SU-DHL-6 (cell line): ENCODE measurements around the gene KCNJ16.

Experiments
- H2AFZ ChIP-seq: fragments of 200-600 bp; sonication (generic); 2 replicates; pipeline ENCODE4 v1.6.1; 2014; ENCODE audit warnings: low read depth, mild to moderate bottlenecking, moderate library complexity, mixed read lengths, antibody characterized with exemption, low read length; ENCODE audit not compliant: severe bottlenecking
- H3F3A ChIP-seq: fragments of 200-600 bp; shearing (Covaris generic); 2 replicates; pipeline ENCODE4 v1.6.0; 2016; ENCODE audit warnings: antibody characterized with exemption, mild to moderate bottlenecking; ENCODE audit not compliant: insufficient read depth
- H3K27ac ChIP-seq: fragments of 200-600 bp; sonication (generic); 2 replicates; pipeline ENCODE4 v1.5.1; 2016; ENCODE audit warnings: low read depth, mild to moderate bottlenecking, low read length, moderate library complexity, mixed read lengths
- H3K27me3 ChIP-seq: fragments of 200-600 bp; sonication (generic), shearing (Covaris generic); 2 replicates; pipeline ENCODE4 v1.6.0; 2014; ENCODE audit warnings: mild to moderate bottlenecking, low read length
- H3K36me3 ChIP-seq: fragments of 200-600 bp; sonication (generic); 2 replicates; pipeline ENCODE4 v1.6.1; 2014; ENCODE audit warnings: mild to moderate bottlenecking, low read length, mixed read lengths
- H3K4me2 ChIP-seq: fragments of 300-600, 200-600 bp; shearing (Covaris generic), sonication (generic); 2 replicates; pipeline ENCODE4 v1.6.0; 2014; ENCODE audit warnings: low read length, low read depth, mild to moderate bottlenecking; ENCODE audit not compliant: poor library complexity, severe bottlenecking
- H3K4me3 ChIP-seq: fragments of 200-600 bp; sonication (generic); 2 replicates; pipeline ENCODE4 v1.5.1; 2014; ENCODE audit warnings: antibody characterized with exemption, low read length, mild to moderate bottlenecking, mixed read lengths; ENCODE audit not compliant: insufficient read depth, poor library complexity, severe bottlenecking
- H3K79me2 ChIP-seq: fragments of 200-600 bp; sonication (generic); 2 replicates; pipeline ENCODE4 v1.6.1; 2014; ENCODE audit warnings: mild to moderate bottlenecking, low read length, moderate library complexity; ENCODE audit not compliant: insufficient read depth
- H3K9ac ChIP-seq: fragments of 200-600 bp; sonication (generic); 2 replicates; pipeline ENCODE4 v1.7.0; 2014; ENCODE audit warnings: mild to moderate bottlenecking, low read length
- H3K9me2 ChIP-seq: fragments of 200-600 bp; sonication (generic); replicated peaks from 2 replicates; pipeline ENCODE4 v1.6.1; 2014; ENCODE audit warnings: low read length; ENCODE audit not compliant: insufficient read depth
- H3K9me3 ChIP-seq: fragments of 200-600 bp; sonication (generic); 2 replicates; pipeline ENCODE4 v1.6.1; 2014; ENCODE audit warnings: low read length, mixed read lengths; ENCODE audit not compliant: insufficient read depth
- H4K20me1 ChIP-seq: fragments of 200-600 bp; sonication (generic); 2 replicates; pipeline ENCODE4 v1.6.1; 2014; ENCODE audit warnings: low read depth, mild to moderate bottlenecking, antibody characterized with exemption, low read length, moderate library complexity, mixed read lengths
- CTCF ChIP-seq: fragments of 200-600 bp; sonication (generic); IDR thresholded peaks from one replicate; pipeline ENCODE4 v1.5.1; 2017; ENCODE audit warnings: antibody characterized with exemption, mild to moderate bottlenecking, low read length, moderate library complexity; ENCODE audit not compliant: insufficient read depth, poor library complexity, severe bottlenecking
- EZH2phosphoT487 ChIP-seq: fragments of 200-600 bp; sonication (generic), shearing (Covaris generic); conservative IDR thresholded peaks from 2 replicates; pipeline ENCODE4 v1.6.1; 2018; ENCODE audit warnings: mild to moderate bottlenecking, antibody characterized with exemption, low read length, moderate library complexity, mixed read lengths

The KCNJ16 gene

DNA sequence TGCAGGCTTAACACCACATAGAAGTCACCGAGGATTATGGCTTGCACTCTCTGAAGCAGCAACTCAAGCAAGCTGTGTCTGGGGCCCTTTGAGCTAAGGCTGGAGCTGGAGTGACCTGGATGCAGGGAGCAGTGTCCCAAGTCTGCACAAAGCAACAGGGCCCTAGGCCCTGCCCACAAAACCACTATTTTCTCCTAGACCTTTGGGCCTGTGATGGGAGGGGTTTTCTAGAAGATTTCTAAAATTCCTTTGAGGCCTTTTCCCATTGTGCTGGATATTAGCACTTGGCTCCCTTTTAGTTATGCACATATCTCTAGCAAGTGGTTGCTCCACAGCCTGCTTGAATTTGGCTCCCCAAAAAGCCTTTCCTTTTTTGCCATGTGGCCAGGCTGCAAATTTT lies 44.5 kb downstream of the KCNJ16 start:
- Histone ChIP-seq H3K27me3 (no peaks in the 10 kb centered on the region), H2AFZ (no peak overlapping the region), H3K79me2 (no peaks in the 10 kb centered on the region), H3K4me3 (no peak overlapping the region), H3K9me3 (no peaks in the 10 kb centered on the region; the same call in 1 of the 2 replicates), H3K36me3 (no peaks in the 10 kb centered on the region), H3F3A (no peaks in the 10 kb centered on the region), H3K9ac (no peak overlapping the region), H4K20me1 (no peaks in the 10 kb centered on the region), H3K4me2 (no peak overlapping the region), H3K27ac (no peak overlapping the region), H3K9me2 (no peaks in the 10 kb centered on the region)
- TF ChIP-seq EZH2phosphoT487 (no peak), CTCF (no peak)

GRCh38 chr17:70119983-70120382 lies 45.0 kb downstream of the KCNJ16 start:
- H3F3A ChIP-seq, result no peaks in the 10 kb centered on the region
- no peaks in the 10 kb centered on the region for H3K27me3 ChIP-seq
- no peak overlapping the region for H2AFZ ChIP-seq
- no peak overlapping the region for H3K4me3 ChIP-seq
- no peaks in the 10 kb centered on the region; the same call in 1 of the 2 replicates for H3K9me3 ChIP-seq
- H3K27ac ChIP-seq, result no peak overlapping the region
- no peaks in the 10 kb centered on the region for H3K36me3 ChIP-seq
- H3K4me2 ChIP-seq, result no peak overlapping the region
- H4K20me1 ChIP-seq, result no peaks in the 10 kb centered on the region
- H3K9ac ChIP-seq, result no peak overlapping the region
- no peaks in the 10 kb centered on the region for H3K79me2 ChIP-seq
- H3K9me2 ChIP-seq, result no peaks in the 10 kb centered on the region
- no peak for TF ChIP-seq EZH2phosphoT487

GRCh38 chr17:70120425-70120824 lies 45.4 kb downstream of the KCNJ16 start:
- no peaks in the 10 kb centered on the region for H4K20me1 ChIP-seq
- H3K9me3 ChIP-seq, result no peaks in the 10 kb centered on the region; the same call in 1 of the 2 replicates
- H3K27ac ChIP-seq, result no peak overlapping the region
- no peak overlapping the region for H3K4me3 ChIP-seq
- TF ChIP-seq CTCF (no peak), EZH2phosphoT487 (no peak)
- H3K4me2 ChIP-seq, result no peak overlapping the region
- H2AFZ ChIP-seq, result no peak overlapping the region
- H3K36me3 ChIP-seq, result no peaks in the 10 kb centered on the region
- H3K9me2 ChIP-seq, result no peaks in the 10 kb centered on the region
- no peaks in the 10 kb centered on the region for H3K27me3 ChIP-seq
- no peaks in the 10 kb centered on the region for H3F3A ChIP-seq
- no peak overlapping the region for H3K9ac ChIP-seq
- H3K79me2 ChIP-seq, result no peaks in the 10 kb centered on the region

DNA sequence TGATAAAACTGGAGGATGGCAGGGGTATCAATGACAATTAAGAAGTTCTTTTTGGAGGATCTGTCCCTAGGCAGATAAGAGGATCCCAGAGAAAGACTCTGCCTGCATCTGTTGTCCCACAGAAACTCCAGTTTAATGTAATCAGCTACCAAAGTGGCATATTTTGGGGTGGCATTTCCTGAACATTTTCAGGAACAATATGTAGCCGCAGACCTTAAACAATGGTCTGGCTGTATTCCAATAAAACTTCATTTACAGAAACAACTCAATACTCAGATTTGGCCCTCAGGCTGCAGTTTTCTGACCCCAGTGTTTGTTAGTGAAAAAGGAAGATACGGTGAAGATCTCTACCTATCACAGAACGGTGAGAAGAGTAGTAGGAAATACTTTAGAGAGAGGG lies 46.1 kb downstream of the KCNJ16 start:
- Histone ChIP-seq H3F3A (no peaks in the 10 kb centered on the region), H3K27ac (no peak overlapping the region), H3K4me3 (no peak overlapping the region), H2AFZ (no peak overlapping the region), H3K36me3 (no peaks in the 10 kb centered on the region), H3K9me3 (no peaks in the 10 kb centered on the region; the same call in 1 of the 2 replicates), H3K79me2 (no peaks in the 10 kb centered on the region), H3K9me2 (no peaks in the 10 kb centered on the region), H4K20me1 (no peaks in the 10 kb centered on the region), H3K27me3 (no peaks in the 10 kb centered on the region), H3K9ac (no peak overlapping the region), H3K4me2 (no peak overlapping the region)
- no peak for TF ChIP-seq CTCF
- TF ChIP-seq EZH2phosphoT487, result no peak
